Measurements from ENCODE around the gene CSMD2. TPM values are rescaled to one million over a fixed set of nuclear protein-coding genes. Genes with fewer than 3 reads are reported as not detected.

CSMD2 gene
- total RNA-seq, 1 experiment from 2014 or later: 23.0 TPM

- DNase-seq (ENCODE audit: low read depth): no peak
Observed at GRCh38 chr1:33860671-33861070, 304.4 kb downstream of the CSMD2 start.

GRCh38 chr1:33854091-33854490 is 310.9 kb downstream of the CSMD2 start:
- DNase-seq (ENCODE audit: low read depth): no peak

GRCh38 chr1:33853431-33853830 is 311.6 kb downstream of the CSMD2 start:
- no peak for DNase-seq (ENCODE audit: low read depth)

GRCh38 chr1:33852711-33853110 is 312.3 kb downstream of the CSMD2 start:
- DNase-seq (ENCODE audit: low read depth): no peak

- DNase-seq (ENCODE audit: low read depth): no peak
Observed at GRCh38 chr1:33850481-33850880, 314.5 kb downstream of the CSMD2 start.

- DNase-seq (ENCODE audit: low read depth): peak; percentile 54
Observed at GRCh38 chr1:33849211-33849610, 315.8 kb downstream of the CSMD2 start.

GRCh38 chr1:33848205-33848937 is 316.7 kb downstream of the CSMD2 start:
- peak; percentile 68 for DNase-seq (ENCODE audit: low read depth)

- no peak for DNase-seq (ENCODE audit: low read depth)
Observed at GRCh38 chr1:33846861-33847260, 318.2 kb downstream of the CSMD2 start.

GRCh38 chr1:33844166-33844565 is 320.9 kb downstream of the CSMD2 start:
- DNase-seq (ENCODE audit: low read depth): no peak

- DNase-seq (ENCODE audit: low read depth): no peak
Observed at GRCh38 chr1:33842348-33842747, 322.7 kb downstream of the CSMD2 start.

GRCh38 chr1:33841494-33841893 is 323.5 kb downstream of the CSMD2 start:
- peak; percentile 33 for DNase-seq (ENCODE audit: low read depth)

- DNase-seq (ENCODE audit: low read depth): no peak
Observed at GRCh38 chr1:33837635-33838034, 327.4 kb downstream of the CSMD2 start.

GRCh38 chr1:33836911-33837310 is 328.1 kb downstream of the CSMD2 start:
- DNase-seq (ENCODE audit: low read depth): peak; percentile 22

- no peak for DNase-seq (ENCODE audit: low read depth)
Observed at GRCh38 chr1:33828654-33829053, 336.4 kb downstream of the CSMD2 start.

- DNase-seq (ENCODE audit: low read depth): no peak
Observed at GRCh38 chr1:33828059-33828458, 337.0 kb downstream of the CSMD2 start.

GRCh38 chr1:33826711-33827110 is 338.3 kb downstream of the CSMD2 start:
- no peak for DNase-seq (ENCODE audit: low read depth)

GRCh38 chr1:33826311-33826710 is 338.7 kb downstream of the CSMD2 start:
- no peak for DNase-seq (ENCODE audit: low read depth)

GRCh38 chr1:33825506-33825905 is 339.5 kb downstream of the CSMD2 start:
- DNase-seq (ENCODE audit: low read depth): no peak

GRCh38 chr1:33824971-33825370 is 340.1 kb downstream of the CSMD2 start:
- no peak for DNase-seq (ENCODE audit: low read depth)

GRCh38 chr1:33824321-33824720 is 340.7 kb downstream of the CSMD2 start:
- no peak for DNase-seq (ENCODE audit: low read depth)

- no peak for DNase-seq (ENCODE audit: low read depth)
Observed at GRCh38 chr1:33823830-33824229, 341.2 kb downstream of the CSMD2 start.

- no peak for DNase-seq (ENCODE audit: low read depth)
Observed at GRCh38 chr1:33823401-33823800, 341.6 kb downstream of the CSMD2 start.

- DNase-seq (ENCODE audit: low read depth): no peak
Observed at GRCh38 chr1:33822396-33822795, 342.6 kb downstream of the CSMD2 start.

- no peak for DNase-seq (ENCODE audit: low read depth)
Observed at GRCh38 chr1:33821291-33821690, 343.7 kb downstream of the CSMD2 start.
